GM21390 (cell line): ENCODE measurements around the gene TTLL10.
"Not testable (repeated sequence)": the region's sequence is repeated elsewhere in the genome, so short reads cannot be mapped to it uniquely, and the experiment has no call there.

Experiments used
- ATAC-seq: cut with Tn5 transposase; IDR thresholded peaks from one replicate; pipeline ENCODE4 v1.9.1; 2021; ENCODE audit not compliant: unreplicated experiment

Gene TTLL10

DNA sequence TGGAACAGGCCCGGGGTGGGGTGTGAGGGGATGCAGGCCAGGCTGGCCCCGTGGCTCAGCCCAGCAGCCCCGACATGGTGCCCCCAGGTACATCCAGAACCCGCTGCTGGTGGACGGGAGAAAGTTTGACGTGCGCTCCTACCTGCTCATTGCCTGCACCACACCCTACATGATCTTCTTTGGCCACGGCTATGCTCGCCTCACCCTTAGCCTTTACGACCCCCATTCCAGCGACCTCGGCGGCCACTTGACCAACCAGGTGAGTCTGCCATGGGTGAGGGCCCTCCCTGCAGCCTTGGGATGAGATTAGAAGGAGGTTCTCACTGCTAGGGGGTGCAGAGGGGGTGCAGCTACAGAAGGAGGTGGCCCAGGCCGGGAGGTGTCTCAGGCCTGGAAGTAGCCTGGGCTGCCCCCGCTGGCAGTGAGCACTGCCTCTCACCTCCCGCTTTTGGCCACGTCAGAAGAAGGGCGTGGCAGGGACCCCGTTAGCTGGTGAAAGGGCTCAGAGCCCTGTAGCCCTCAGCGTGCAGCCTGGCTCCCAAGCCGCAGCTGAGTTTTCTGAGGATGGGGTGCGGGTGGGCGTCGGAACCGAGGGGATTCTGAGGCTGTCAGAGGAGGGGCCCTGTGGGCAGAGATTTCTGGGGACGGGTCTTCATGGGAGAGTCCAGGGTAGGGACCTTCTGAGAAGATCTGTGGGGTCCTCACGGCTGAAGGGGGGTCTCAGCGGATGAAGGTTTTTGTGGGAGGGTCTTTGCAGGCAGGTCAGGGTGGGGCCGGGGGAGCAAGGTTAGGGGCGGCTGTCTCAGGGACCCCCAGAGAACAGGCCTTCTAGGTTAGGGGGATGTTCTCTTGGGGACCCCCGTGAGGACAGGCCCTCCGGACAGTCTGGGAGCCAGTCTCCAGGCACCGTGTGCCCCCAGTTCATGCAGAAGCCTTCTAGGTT lies 10.4 kb downstream of the TTLL10 start:
- no peak for ATAC-seq

DNA sequence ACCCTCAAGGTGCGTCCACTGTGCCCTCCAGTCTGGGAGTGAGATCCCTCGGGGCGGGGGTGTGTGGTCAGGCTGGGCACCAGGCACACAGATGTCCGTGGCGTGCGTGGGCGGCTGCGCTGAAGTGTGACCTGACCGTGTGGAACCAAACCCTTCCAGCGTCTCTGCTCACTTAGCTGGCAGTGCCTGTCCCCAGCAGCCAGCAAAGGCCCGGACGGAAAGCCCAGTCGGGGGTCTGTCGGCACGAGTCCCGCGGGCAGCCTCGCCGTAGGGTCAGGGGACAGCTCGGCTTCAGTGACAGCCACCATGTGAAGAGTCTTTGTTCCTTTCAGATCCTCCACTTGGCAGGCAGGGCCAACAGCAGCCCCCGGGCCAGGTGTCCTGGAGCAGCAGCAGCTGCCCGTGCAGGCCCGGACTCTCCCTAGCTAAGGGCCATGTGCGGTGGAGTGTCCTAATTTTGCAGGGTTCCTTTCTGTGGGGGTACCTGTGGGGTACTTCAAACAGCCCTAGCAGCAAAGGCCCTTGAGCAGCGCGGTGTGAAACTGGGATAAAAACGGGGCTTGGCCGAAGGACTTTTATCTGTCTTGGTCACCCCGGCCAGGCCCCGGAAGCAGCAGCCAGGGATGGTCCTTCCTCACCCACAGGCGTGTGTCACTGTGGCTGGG lies 11.6 kb downstream of the TTLL10 start:
- ATAC-seq: no peak

DNA sequence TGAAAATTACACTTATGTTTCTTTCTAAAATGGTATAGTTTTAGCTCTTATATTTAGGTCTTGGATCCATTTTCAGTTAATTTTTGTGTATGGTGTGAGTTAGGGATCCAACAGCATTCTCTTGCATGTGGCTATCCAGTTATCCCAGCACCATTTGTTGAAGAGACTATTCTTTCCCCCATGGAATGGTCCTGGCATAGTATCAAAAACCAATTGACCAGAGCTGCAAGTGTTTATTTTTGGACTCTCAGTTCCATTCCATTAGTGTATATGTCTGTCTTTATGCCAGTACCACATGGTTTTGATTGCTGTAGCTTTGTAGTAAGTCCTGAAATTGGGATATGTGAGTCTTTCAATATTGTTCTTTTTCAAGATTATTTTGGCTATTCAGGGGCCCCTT lies 14.3 kb downstream of the TTLL10 start:
- ATAC-seq: no peak

DNA sequence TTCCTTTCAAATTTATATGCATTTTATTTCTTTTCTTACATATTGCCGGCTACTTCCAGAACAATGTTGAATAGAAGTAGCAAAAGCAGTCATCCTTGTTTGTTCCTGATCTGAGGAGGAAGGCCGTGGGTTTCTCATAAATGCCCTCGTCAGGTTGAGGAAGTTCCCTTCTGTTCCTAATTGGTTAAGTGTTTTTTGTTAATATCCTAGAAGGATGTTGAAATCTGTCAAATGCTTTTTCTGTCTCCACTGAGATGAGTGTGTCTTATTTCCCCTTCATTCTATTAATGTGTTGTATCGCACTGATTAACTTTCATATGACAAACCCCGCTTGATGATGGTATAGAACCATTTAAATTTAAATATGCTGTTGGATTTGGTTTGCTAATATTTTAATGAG lies 15.4 kb downstream of the TTLL10 start:
- ATAC-seq: no peak

DNA sequence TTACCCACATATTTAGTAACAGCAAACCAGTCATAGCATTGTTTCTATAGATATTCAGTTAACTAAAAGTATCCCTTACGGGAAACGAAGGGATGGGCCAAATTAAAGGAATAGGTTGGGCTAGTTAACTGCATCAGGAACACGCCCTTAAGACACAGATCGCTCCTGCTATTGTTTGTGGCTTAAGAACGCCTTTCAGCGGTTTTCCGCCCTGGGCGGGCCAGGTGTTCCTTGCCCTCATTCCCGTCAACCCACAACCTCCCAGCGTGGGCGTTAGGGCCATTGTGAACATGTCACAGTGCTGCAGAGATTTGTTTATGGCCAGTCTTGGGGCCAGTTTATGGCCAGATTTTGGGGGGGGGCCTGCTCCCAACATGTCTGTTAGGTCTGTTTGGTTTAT lies 18.1 kb downstream of the TTLL10 start:
- no peak for ATAC-seq

DNA sequence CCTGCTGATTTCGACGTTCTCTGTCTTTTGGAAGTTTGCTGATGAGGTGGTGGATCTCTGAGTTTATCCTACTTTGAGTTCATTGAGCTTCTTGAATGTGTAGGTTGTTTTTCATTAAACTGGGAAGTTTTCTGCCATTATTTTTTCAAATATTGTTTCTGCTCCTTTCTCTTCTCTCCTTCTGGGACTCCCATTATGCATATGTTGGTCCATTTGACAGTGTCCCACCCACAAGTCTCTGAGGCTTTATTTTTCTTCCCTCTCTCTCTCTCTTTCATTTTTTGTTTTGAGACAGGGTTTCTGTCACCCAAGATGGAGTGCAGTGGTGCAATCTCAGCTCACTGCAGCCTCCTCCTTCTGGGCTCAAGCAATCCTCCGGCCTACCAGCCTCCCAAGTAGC lies 21.0 kb downstream of the TTLL10 start:
- no peak for ATAC-seq

DNA sequence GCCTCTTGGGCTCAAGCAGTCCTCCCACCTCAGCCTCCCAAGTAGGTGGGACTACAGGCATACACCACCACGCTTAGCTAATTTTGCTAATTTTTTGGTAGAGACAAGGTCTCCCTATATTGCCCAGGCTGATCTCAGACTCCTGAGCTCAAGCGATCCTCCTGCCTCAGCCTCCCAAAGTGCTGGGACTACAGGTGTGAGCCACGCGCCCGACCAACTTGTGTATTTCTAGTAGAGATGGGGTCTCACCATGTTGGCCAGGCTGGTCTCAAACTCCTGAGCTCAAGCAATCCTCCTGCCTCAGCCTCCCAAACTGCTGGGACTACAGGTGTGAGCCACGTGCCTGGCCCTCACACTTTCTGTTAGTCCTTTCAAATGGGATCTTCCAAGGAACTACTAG lies 22.0 kb downstream of the TTLL10 start:
- not testable (repeated sequence) for ATAC-seq

DNA sequence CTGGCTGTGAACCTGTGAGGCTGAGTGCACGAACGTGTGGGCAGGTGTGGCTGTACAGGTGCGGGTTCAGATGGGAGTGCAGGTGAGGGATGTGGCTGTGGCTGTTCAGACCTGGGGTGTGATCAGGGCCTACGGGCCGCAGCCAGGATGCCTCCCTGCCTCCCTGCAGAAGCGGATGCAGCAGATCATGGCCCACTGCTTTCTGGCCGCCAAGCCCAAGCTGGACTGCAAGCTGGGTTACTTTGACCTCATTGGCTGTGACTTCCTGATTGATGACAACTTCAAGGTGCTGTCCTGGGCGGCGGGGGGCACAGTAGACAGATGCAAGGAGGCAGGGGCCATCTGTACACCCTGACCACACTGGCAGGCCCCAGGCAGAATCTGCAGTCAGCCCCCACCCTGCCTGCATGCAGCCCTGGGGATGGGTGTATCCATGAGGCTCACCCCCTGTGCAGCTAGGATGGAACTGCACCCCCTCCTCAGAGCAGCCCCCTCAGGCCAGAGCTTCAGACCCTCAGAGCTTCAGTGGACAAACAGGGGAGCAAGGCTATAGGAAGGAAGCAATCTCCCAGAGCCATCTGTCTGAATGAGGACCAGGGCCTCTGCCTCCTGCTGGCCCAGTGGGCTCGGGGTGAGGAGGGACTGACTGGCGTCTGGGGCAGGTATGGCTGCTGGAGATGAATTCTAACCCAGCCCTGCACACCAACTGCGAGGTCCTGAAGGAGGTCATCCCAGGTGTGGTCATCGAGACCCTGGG lies 22.9 kb downstream of the TTLL10 start:
- no peak for ATAC-seq

DNA sequence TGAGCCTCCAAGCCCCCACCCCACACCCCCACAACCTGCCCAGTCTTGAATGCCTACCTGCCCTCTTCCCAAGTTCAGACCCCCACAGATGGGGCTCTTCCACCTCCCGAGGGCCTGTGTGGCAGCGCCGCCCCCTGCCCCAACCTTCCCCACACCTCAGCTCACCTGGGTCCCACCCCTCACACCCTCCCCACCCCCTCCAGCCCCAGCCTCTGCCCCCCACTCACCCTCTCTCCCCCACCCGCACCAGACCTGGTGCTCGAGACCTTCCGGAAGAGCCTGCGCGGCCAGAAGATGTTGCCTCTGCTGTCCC lies 23.5 kb downstream of the TTLL10 start:
- no peak for ATAC-seq

DNA sequence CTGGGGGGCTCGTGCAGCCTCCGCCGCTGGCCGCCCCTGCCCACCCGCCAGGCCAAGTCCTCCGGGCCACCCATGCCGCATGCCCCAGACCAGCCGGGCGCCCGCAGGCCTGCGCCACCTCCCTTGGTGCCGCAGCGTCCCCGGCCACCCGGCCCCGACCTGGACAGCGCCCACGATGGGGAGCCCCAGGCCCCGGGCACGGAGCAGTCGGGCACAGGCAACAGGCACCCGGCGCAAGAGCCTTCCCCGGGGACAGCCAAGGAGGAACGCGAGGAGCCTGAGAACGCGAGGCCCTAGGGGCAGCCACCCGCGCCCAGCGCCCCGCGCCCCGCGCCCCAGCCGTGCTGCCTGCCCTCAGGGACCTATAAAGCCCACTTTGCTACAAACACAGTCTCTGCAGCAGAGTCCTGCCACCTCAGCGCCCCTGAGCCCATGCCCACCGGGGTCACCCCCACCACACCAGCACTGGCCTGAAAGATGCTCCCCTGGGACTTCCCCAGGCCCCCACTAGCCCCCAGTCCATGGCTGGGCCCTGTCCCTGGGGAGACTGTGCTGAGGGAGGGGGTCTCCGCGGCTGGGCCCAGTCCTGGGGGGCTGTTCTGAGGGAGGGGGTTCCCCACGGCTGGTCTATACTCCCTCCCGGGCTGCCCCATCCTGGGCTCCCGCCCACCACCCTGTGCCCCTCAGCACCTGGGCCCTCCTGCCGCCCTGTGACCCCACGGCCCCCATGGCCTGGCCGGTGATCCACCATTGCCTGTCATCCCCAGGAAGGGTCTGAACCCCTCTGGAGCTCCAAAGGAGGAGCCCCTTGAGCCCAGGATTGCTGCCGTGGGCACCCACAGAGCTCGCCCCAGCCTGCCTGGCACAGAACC lies 24.1 kb downstream of the TTLL10 start:
- ATAC-seq: no peak

DNA sequence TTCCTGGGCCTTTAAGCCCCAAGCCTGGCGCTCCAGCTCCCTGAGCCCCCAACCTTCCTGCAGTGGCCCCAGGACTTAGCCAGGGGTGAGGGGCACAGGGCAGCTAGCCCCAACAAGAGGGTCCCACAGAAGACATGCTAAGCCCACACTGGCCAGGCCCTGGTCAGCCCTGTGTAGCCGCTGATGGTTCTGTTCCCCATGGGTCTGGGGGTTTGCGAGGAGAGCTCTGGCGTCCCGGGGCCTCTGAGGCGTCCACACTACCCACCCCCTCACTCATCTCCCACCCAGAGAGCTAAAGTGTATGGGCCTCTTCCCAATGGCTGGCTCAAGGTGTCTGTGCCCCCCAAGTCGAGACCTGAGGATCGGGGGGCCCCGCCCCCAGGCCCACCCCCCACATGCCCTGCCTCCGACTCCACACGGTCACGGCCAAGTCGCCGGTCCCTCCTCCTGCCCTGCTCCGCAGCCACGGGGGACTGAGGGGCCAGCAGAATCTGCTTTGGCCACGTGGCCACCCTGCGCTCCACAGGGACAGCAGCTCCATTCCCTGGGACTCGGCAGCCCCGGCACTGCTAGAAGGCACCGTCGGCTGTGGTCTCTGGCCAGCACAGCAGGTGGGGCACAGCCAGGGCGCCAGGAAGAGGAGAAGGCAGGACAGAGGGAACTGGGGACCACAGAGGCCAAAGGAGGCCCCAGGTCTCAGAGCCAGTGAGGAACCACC lies 24.9 kb downstream of the TTLL10 start:
- no peak for ATAC-seq

DNA sequence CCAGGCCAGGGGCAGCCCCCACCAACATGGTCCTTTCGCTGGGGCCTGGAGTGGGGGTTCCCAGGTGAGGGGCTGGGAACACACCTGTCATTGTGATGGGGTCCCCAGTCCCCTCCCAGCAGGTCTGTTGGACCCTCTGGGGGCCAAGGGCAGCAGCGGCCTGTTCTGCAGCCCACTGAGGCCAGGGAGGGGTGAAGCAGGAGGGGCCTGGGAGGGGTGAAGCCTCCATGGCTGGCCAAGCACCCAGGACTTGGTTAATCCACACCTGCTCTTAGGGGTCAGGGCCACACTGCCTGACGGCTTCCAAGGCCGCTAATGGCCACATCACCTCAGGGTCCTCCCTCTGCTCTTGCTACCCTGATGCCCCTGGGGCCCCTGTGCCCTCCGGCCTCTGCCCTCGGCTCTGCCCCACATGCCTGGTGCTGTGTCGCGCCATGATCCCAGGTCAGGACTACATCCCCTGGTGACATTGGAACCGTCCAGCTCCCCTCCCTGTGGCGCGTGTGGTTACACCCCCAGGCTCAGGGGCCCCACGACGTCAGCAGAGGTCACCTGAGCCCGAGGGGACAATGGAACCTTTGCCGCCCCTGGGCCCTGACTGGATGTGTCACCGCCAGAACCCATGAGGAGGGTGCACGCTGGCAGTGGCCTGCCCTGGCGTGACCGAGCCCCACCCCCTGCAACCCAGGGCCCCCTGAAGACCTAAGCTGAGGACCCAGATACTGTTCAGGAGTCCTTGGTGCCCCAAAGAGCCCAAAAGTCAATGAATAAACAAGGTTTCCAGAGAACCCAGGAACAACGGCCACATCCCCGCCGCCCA lies 25.7 kb downstream of the TTLL10 start:
- ATAC-seq: no peak

DNA sequence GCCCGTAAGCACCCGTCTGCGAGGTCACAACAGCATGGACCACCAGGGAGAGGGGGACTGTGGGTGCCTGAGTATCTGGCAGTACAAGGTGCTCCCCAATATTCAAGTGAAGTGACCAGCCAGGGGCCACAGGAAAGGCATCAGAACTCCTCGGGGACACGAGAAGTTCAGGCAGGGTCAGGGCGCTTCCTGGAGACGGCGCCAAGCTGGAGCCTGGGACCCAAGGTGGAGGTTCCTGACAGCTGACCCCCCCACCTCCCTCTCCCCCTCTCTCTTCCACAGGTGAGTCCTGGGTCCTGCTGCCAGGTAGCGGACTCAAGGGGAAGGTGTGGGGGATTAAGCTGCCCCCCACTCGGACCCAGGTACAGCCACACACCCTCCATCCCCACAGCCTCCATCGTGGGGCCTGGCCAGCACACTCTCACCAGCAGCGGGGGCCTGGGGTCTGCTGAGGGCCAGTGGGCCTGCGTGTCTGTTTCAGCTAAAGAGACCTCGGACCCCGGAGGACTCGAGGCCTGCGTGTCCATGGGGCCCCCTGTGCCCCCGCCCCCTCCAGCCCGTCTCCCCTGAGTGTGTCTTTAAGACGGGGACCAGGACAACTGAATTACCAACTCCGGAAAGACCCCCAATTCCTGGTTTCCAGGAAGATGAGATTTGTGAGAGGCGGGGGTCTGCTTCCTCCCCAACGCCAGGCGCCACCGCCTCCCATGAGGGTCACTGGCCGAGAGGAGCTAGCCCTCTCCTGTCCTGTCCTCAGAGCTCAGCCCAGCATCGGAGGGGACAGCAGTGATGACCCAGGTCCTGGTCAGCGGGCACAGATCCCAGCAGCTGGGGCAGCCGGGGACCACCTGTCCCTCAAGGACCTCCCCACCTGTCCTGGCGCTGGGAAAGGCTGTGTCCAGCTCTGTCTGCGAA lies 26.5 kb downstream of the TTLL10 start:
- ATAC-seq: no peak

DNA sequence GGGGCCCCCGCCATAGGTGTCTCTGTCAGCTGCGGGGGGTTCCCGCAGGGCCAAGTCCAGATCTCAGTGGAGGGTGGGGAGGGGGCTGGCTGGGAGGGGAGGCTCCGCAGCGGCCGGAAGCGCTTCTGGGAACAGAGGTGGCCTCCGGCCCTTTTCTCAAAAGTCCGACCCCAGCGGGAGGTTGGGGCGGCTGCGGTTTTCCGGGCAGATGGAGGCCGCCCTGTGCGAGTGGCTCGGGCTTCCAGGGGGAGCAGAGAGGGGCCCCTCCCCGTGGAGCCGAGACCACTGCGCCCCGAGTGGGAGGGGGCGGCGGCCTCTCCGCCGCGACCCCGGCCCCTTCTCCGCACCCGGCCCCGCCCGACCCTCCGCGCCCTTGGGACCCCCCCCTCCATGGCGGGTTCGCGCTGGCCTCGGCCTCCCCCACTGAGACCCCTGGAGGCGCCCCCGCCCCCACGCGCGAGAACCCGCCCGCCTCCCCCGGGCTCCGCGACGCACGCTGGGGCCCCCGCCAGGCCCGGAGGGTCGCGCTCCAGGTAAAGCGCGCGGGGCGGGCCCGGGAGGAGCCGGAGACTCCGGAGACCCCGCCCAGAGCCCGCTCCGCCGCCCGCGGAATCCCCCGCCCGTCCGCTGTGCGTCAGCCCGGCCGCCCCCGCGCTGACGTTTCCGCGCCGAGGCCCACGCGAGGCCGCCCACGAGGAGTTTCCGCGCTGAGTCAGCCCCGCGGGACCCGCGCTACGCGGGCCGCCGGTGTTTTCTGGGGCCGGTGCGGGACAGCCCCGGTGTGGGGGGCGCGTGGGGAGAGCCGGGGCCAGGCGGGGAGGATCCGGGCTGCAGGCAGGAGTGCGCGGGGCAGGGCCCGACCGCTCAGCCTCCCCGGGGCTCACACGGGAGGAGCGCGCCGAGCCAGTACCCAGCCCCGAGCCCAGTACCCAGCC lies 27.5 kb downstream of the TTLL10 start:
- no peak for ATAC-seq

DNA sequence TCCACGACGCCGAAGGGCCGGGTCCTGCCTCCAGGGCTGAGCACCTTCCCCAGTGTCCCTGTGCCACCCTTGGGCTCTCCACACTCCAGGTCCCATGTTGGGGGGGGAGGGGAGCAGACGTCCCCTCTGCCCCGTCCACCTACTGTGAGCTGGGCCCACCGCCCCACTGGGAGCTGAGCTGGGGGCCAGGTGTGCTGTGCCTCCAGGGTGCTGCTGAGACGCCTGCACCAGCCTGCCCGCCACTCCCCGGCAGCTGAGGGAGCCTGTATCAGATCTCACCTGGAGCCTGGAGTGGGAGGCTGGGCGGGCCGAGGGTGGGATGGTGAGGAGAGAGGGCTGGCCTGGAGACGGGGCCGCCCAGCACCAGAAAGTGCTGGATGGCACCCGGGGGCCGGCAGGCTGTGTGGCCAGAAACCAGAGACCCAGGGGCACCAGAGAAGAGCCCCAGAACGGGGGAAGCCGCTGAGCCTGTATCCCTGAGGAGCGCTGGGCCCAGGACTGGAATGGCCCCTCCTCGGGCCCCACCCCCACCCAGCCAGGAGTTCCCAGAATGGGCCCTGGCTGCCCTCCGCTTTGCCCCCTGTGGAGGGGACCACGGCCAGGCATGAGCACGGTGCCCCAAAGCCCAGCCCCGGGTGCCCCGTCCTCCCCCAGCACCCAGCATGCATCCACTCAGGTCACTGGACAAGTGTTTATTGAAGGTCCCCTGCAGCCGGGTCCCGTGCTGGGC lies 29.3 kb downstream of the TTLL10 start:
- ATAC-seq: no peak

DNA sequence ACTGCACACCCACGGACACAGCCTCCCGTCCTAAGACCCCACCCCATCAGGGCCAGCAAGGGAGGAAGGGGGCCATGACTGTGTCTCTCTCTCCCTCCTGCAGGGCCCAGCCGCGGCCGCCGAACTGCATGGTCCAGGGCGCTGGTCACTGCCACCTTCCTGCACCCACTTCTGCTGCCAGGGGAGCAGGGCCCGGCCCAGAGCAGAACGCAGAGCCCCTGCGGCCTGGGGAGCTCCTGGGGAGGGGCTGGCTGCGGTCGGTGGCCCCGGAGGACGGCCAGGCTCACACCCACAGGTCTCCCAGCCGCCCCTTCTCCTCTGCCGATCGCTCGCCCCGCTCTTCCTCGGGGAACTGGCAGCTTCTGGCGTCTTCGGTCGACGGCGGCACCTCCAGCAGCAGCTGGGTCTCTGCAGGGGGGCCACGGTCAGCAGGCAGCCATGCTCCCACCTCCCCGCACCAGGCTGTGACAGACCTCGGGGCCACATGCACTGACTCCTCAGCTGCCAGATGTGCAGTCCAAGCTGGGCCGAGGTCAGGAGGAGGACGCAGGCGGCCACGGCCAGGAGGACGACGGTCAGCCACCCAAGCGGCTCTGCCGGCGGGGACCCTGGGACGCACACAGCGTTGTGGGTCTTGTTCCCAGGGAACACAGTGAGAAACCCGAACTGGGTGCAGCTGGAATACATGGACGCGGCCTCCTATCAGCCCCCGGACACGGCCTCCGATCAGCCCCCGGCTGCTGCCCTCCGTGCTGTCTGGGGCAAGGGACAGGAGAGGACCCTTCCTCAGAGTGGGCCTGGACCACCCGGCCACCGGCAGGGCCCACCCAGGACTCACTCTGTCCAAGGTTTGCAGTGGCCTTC lies 30.1 kb downstream of the TTLL10 start:
- no peak for ATAC-seq
